Measurements from ENCODE around the gene COX8C. TPM values are rescaled to one million over a fixed set of nuclear protein-coding genes. Genes with fewer than 3 reads are reported as not detected.
"Not testable (repeated sequence)": the region's sequence is repeated elsewhere in the genome, so short reads cannot be mapped to it uniquely, and the experiment has no call there.

The COX8C gene
- total and polyA plus RNA-seq, 2 experiments from 2014 or later: 0.73 TPM; not detected in 1

DNA sequence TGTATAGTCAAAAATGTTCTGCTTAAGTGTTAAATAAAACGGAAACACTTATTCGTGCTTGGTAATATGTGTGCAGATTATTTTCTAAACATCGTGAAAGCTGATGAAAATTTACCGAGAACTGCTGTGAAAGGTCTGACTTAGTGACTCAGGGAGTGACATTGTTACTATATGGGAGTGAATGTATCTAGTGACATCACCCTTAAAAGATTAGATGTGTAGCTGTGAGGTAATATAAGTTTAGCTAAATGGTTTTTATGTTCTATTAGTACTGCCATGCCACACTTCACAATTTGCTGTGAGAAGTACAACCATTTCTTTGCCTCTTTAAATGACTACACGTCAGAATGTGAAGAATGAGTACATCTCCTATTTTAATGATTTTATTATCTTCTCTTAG lies 1.3 kb downstream of the COX8C start (continued):
- TF ChIP-seq, protein P1, sequence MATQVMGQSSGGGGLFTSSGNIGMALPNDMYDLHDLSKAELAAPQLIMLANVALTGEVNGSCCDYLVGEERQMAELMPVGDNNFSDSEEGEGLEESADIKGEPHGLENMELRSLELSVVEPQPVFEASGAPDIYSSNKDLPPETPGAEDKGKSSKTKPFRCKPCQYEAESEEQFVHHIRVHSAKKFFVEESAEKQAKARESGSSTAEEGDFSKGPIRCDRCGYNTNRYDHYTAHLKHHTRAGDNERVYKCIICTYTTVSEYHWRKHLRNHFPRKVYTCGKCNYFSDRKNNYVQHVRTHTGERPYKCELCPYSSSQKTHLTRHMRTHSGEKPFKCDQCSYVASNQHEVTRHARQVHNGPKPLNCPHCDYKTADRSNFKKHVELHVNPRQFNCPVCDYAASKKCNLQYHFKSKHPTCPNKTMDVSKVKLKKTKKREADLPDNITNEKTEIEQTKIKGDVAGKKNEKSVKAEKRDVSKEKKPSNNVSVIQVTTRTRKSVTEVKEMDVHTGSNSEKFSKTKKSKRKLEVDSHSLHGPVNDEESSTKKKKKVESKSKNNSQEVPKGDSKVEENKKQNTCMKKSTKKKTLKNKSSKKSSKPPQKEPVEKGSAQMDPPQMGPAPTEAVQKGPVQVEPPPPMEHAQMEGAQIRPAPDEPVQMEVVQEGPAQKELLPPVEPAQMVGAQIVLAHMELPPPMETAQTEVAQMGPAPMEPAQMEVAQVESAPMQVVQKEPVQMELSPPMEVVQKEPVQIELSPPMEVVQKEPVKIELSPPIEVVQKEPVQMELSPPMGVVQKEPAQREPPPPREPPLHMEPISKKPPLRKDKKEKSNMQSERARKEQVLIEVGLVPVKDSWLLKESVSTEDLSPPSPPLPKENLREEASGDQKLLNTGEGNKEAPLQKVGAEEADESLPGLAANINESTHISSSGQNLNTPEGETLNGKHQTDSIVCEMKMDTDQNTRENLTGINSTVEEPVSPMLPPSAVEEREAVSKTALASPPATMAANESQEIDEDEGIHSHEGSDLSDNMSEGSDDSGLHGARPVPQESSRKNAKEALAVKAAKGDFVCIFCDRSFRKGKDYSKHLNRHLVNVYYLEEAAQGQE (IDR thresholded peaks at IDR 0.05; ENCODE audit: unreplicated experiment): no peak
- TF ChIP-seq NANOG (IDR thresholded peaks at IDR 0.05; ENCODE audit: borderline replicate concordance) (no peak), ZNF331 (CRISPR knock-in tag; IDR thresholded peaks at IDR 0.05; ENCODE audit: low read depth) (no peak), EZH2 (IDR thresholded peaks at IDR 0.05; ENCODE audit: low read depth, unreplicated experiment) (no peak)
- TF ChIP-seq, protein P2, sequence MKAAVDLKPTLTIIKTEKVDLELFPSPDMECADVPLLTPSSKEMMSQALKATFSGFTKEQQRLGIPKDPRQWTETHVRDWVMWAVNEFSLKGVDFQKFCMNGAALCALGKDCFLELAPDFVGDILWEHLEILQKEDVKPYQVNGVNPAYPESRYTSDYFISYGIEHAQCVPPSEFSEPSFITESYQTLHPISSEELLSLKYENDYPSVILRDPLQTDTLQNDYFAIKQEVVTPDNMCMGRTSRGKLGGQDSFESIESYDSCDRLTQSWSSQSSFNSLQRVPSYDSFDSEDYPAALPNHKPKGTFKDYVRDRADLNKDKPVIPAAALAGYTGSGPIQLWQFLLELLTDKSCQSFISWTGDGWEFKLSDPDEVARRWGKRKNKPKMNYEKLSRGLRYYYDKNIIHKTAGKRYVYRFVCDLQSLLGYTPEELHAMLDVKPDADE (IDR thresholded peaks at IDR 0.05): no peak
- TF ChIP-seq, protein P3, sequence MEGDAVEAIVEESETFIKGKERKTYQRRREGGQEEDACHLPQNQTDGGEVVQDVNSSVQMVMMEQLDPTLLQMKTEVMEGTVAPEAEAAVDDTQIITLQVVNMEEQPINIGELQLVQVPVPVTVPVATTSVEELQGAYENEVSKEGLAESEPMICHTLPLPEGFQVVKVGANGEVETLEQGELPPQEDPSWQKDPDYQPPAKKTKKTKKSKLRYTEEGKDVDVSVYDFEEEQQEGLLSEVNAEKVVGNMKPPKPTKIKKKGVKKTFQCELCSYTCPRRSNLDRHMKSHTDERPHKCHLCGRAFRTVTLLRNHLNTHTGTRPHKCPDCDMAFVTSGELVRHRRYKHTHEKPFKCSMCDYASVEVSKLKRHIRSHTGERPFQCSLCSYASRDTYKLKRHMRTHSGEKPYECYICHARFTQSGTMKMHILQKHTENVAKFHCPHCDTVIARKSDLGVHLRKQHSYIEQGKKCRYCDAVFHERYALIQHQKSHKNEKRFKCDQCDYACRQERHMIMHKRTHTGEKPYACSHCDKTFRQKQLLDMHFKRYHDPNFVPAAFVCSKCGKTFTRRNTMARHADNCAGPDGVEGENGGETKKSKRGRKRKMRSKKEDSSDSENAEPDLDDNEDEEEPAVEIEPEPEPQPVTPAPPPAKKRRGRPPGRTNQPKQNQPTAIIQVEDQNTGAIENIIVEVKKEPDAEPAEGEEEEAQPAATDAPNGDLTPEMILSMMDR (conservative IDR thresholded peaks at IDR 0.05; ENCODE audit: low read depth in 2 of 2): no peak

DNA sequence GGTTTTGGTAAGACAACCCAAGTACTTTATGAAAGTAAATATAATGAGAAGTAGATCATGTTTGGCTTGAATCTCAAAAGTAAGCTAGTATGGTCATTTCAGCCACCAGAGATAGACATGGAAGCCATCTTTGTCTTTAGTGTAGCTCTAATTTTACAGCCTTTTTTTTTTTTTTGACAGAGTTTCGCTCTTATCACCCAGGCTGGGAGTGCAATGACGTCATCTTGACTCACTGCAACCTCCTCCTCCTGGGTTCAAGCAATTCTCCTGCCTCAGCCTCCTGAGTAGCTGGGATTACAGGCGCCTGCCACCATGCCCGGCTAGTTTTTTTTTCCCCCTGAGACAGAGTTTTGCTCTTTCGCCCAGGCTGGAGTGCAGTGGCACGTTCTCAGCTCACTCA lies 7.9 kb downstream of the COX8C start:
- not testable (repeated sequence) for DNase-seq (ENCODE audit: low spot score)

More for the DNA sequence above, 7.9 kb downstream of the COX8C start:
- H3K9me2 ChIP-seq (ENCODE audit: insufficient read depth); H3F3A ChIP-seq (replicated peaks; ENCODE audit: low read depth); H3K27ac ChIP-seq (ENCODE audit: low read depth); H4K20me1 ChIP-seq (replicated peaks; ENCODE audit: insufficient read depth); H3K27me3 Mint-ChIP-seq (ENCODE audit: insufficient read depth, low read depth, poor library complexity); H3K79me2 ChIP-seq (replicated peaks; ENCODE audit: insufficient read depth); H2AFZ ChIP-seq; H3K27ac Mint-ChIP-seq; ATAC-seq; H3K36me3 ChIP-seq (ENCODE audit: insufficient read depth); H3K4me3 Mint-ChIP-seq; H3K4me3 ChIP-seq; H3K4me1 Mint-ChIP-seq; H3K4me1 ChIP-seq (ENCODE audit: insufficient read depth); H3K36me3 Mint-ChIP-seq (ENCODE audit: low read depth); H3K27me3 ChIP-seq (ENCODE audit: insufficient read depth); H3K4me2 ChIP-seq: not testable (repeated sequence)
- peaks cover 19% of the 10 kb centered on the region; the same call in 2 of the 3 replicates for H3K9me3 Mint-ChIP-seq

Measured in GM23338 (cell line).